ENCODE results near the gene NLRC3. TPM values are rescaled to one million over a fixed set of nuclear protein-coding genes. Genes with fewer than 3 reads are reported as not detected.
"Not testable (repeated sequence)": the region's sequence is repeated elsewhere in the genome, so short reads cannot be mapped to it uniquely, and the experiment has no call there.

The NLRC3 gene
- total RNA-seq, 2 donors from 2014 or later, result 2.5 to 3.7 TPM

DNA sequence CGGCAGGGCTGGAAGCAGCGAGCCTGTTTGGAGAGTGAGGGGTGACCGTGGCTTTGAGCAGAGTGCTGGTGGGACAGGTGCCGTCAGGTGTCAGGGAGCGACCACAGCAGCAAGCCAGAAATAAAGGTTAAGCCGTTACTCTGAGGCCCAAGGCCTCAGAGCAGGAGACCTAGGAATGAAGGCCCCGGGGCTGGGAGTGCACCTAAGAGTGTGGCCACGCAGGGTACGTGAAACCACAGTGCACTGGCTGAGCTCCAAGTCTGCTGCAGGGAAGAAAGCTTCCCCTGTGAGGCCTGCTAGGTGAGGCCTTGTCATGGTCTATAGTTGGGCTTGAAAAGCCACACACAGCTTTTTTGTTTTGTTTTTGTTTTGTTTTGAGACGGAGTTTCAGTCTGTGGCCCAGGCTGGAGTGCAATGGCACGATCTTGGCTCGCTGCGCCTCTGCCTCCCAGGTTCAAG lies 67.7 kb downstream of the NLRC3 start:
- ATAC-seq (ENCODE audit: insufficient number of reproducible peaks, low FRiP score, low read depth), result no peak
- H3K36me3 ChIP-seq, result peaks cover 39% of the 10 kb centered on the region
- TF ChIP-seq CTCF (IDR thresholded peaks at IDR 0.05), result no peak
- DNase-seq (ENCODE audit: low spot score), result no peak
- no peaks in the 10 kb centered on the region for H3K9me3 ChIP-seq
- no peak overlapping the region for H3K4me3 ChIP-seq
- no peaks in the 10 kb centered on the region for H3K27me3 ChIP-seq (replicated peaks; ENCODE audit: insufficient read depth)
- H3K27ac ChIP-seq, result no peak overlapping the region
- H3K4me1 ChIP-seq (ENCODE audit: control insufficient read depth in 1 of 2, low read depth in 2 of 2), result no peaks in the 10 kb centered on the region

DNA sequence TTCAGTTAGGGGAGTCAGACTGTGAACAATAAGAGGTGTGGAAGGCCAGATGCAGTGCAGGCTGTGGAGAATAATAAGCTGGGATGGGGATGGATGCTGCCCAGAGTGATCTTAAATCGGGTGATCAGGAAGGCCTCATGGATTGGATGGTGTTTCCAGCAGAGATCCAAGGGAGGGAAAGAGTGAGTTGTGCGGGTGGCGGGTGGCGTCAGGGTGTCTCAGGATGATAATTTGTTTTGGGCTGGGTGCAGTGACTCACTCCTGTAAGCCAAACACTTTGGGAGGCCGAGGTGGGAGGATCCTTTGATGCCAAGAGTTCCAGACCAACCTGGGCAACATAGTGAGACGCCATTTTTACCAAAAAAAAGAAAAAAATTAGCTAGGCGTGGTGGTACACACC lies 68.5 kb downstream of the NLRC3 start:
- no peak for ATAC-seq (ENCODE audit: insufficient number of reproducible peaks, low FRiP score, low read depth)

GRCh38 chr16:3503523-3503922 lies 73.7 kb downstream of the NLRC3 start:
- no peak for ATAC-seq (ENCODE audit: insufficient number of reproducible peaks, low FRiP score, low read depth)
- Histone ChIP-seq H3K4me3 (no peak overlapping the region), H3K9me3 (no peaks in the 10 kb centered on the region), H3K4me1 (ENCODE audit: control insufficient read depth in 1 of 2, low read depth in 2 of 2) (peaks cover 7 to 19% of the 10 kb centered on the region in 2 donors), H3K27ac (no peak overlapping the region), H3K27me3 (replicated peaks; ENCODE audit: insufficient read depth) (no peaks in the 10 kb centered on the region), H3K36me3 (peaks cover 6% of the 10 kb centered on the region)
- DNase-seq (ENCODE audit: low spot score), result no peak
- TF ChIP-seq CTCF (IDR thresholded peaks at IDR 0.05), result no peak

More for the DNA sequence above, 68.5 kb downstream of the NLRC3 start:
- Histone ChIP-seq H3K4me3 (no peak overlapping the region), H3K4me1 (ENCODE audit: control insufficient read depth in 1 of 2, low read depth in 2 of 2) (no peaks in the 10 kb centered on the region), H3K27ac (no peak overlapping the region), H3K27me3 (replicated peaks; ENCODE audit: insufficient read depth) (no peaks in the 10 kb centered on the region), H3K9me3 (no peaks in the 10 kb centered on the region), H3K36me3 (peaks cover 32% of the 10 kb centered on the region)
- DNase-seq (ENCODE audit: low spot score), result no peak
- TF ChIP-seq CTCF (IDR thresholded peaks at IDR 0.05), result no peak

DNA sequence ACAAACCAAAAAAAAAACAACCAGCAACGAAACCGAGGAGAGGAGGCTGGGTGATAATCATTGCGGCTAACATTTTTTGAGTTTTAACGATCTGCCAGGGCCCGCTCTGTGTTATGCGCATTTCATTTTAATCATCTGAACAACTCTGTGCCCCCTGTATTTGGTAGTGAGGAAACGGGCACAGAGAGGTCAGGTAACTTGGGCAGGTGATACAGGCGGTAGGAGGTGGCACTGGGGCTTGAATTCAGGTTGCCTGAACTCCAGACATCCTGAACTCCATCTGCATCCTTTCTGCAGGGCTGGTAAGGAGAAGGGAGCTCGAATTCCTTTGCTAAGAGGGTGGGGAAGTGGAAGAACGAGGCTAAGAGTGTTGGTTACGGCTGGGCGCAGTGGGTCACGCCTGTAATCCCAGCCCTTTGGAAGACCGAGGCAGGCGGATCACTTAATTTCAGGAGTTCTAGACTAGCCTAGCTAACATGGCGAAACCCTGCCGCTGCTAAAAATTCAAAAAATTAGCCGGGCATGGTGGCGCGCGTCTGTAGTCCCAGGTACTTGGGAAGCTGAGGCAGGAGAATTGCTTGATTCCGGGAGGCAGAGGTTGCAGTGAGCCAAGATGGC lies 75.3 kb downstream of the NLRC3 start:
- no peak for DNase-seq (ENCODE audit: low spot score)
- no peaks in the 10 kb centered on the region for H3K9me3 ChIP-seq
- peaks cover 7 to 19% of the 10 kb centered on the region in 2 donors for H3K4me1 ChIP-seq (ENCODE audit: control insufficient read depth in 1 of 2, low read depth in 2 of 2)
- no peaks in the 10 kb centered on the region for H3K36me3 ChIP-seq
- TF ChIP-seq CTCF (IDR thresholded peaks at IDR 0.05), result no peak
- no peak overlapping the region for H3K27ac ChIP-seq
- H3K27me3 ChIP-seq (replicated peaks; ENCODE audit: insufficient read depth), result no peaks in the 10 kb centered on the region
- ATAC-seq (ENCODE audit: insufficient number of reproducible peaks, low FRiP score, low read depth), result no peak
- H3K4me3 ChIP-seq, result peak overlapping the region; percentile 97

GRCh38 chr16:3501412-3501761 lies 75.8 kb downstream of the NLRC3 start:
- H3K27me3 ChIP-seq (replicated peaks; ENCODE audit: insufficient read depth); H3K9me3 ChIP-seq; DNase-seq (ENCODE audit: low spot score); ATAC-seq (ENCODE audit: insufficient number of reproducible peaks, low FRiP score, low read depth); H3K36me3 ChIP-seq: not testable (repeated sequence)
- Histone ChIP-seq H3K4me1 (ENCODE audit: control insufficient read depth in 1 of 2, low read depth in 2 of 2) (peaks cover 7 to 19% of the 10 kb centered on the region in 2 donors), H3K27ac (peak overlapping the region; percentile 53 to 69), H3K4me3 (peak overlapping the region; percentile 97)

DNA sequence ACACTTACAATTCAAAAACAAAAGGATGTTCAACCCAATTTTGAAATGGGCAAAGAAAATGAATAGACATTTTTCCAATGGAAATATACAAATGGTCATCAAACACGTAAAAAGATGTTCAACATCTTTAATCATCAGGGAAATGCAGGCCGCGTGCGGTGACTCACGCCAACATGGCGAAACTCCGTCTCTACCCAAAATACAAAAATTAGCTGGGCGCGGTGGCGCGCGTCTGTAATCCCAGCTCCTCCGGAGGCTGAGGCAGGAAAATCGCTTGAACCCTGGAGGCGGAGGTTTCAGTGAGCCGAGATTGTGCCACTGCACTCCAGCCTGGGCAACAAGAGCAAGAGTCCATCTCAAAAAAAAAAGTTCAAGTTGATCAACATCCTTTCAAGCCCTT lies 78.2 kb downstream of the NLRC3 start:
- H3K9me3 ChIP-seq, result no peaks in the 10 kb centered on the region
- no peaks in the 10 kb centered on the region for H3K36me3 ChIP-seq
- H3K4me1 ChIP-seq (ENCODE audit: control insufficient read depth in 1 of 2, low read depth in 2 of 2), result peaks cover 7 to 19% of the 10 kb centered on the region in 2 donors
- H3K4me3 ChIP-seq, result no peak overlapping the region
- H3K27ac ChIP-seq, result no peak overlapping the region
- no peaks in the 10 kb centered on the region for H3K27me3 ChIP-seq (replicated peaks; ENCODE audit: insufficient read depth)
- ATAC-seq (ENCODE audit: insufficient number of reproducible peaks, low FRiP score, low read depth) (no peak), DNase-seq (ENCODE audit: low spot score) (no peak)
- no peak for TF ChIP-seq CTCF (IDR thresholded peaks at IDR 0.05)
